Measurements from ENCODE around the gene DLD. TPM values are rescaled to one million over a fixed set of nuclear protein-coding genes. Genes with fewer than 3 reads are reported as not detected.
"Not testable (repeated sequence)": the region's sequence is repeated elsewhere in the genome, so short reads cannot be mapped to it uniquely, and the experiment has no call there.

DLD gene
- polyA plus RNA-seq, 2 of the 4 experiments (the other 2 are of a cell fraction): 129 to 179 TPM

- POLR2A ChIA-PET: no interaction called here
- no peak for DNase-seq (ENCODE audit: low read depth in 1 of 2, low spot score in 1 of 2)
- CTCF ChIA-PET: interaction anchor here (1.6 kb wide), 1 partner anchor 9 kb away, joined by 5 read pairs; no protein-coding TSS in a partner anchor
- Histone ChIP-seq H3K27ac (no peak overlapping the region), H3K9me3 (no peaks in the 10 kb centered on the region), H3K4me2 (no peak overlapping the region), H3K4me1 (no peaks in the 10 kb centered on the region), H3K4me3 (no peak overlapping the region)
- TF ChIP-seq POLR2AphosphoS2 (conservative IDR thresholded peaks at IDR 0.05; ENCODE audit: low read length) (no peak), RCOR1 (IDR thresholded peaks at IDR 0.05; ENCODE audit: low read depth, low read length) (no peak), FOSB (CRISPR knock-in tag; IDR thresholded peaks at IDR 0.05) (no peak), POLR2A (IDR thresholded peaks at IDR 0.05; ENCODE audit: low read length) (no peak)
- TF ChIP-seq, protein P1, sequence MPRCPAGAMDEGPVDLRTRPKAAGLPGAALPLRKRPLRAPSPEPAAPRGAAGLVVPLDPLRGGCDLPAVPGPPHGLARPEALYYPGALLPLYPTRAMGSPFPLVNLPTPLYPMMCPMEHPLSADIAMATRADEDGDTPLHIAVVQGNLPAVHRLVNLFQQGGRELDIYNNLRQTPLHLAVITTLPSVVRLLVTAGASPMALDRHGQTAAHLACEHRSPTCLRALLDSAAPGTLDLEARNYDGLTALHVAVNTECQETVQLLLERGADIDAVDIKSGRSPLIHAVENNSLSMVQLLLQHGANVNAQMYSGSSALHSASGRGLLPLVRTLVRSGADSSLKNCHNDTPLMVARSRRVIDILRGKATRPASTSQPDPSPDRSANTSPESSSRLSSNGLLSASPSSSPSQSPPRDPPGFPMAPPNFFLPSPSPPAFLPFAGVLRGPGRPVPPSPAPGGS (IDR thresholded peaks at IDR 0.05): no peak
- no peak for FAIRE-seq
- 74% methylated on average over 6 of the region's 6 CpGs for WGBS (ENCODE audit: missing lambda C conversion rate)
- ATAC-seq: peak; percentile 19 to 45; a peak in 2 of 6 replicates
Observed at GRCh38 chr7:107884066-107884818, 6.7 kb upstream of the DLD start.

DNA sequence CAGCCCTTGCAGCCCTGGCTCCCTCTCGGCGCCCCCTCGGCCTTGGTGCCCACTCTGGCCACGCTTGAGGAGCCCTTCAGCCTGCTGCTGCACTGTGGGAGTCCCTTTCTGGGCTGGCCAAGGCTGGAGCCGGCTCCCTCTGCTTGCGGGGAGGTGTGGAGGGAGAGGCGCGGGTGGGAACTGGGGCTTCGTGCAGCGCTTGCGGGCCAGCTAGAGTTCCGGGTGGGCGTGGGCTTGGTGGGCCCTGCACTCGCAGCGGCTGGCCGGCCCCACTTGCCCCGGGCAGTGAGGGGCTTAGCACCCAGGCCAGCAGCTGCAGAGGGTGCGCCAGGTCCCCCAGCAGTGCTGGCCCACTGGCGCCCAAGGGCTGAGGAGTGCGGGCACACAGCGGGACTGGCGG, 3.2 kb upstream of the DLD start:
- POLR2A ChIA-PET, H3K4me2 ChIP-seq, FAIRE-seq: not testable (repeated sequence)

DNA sequence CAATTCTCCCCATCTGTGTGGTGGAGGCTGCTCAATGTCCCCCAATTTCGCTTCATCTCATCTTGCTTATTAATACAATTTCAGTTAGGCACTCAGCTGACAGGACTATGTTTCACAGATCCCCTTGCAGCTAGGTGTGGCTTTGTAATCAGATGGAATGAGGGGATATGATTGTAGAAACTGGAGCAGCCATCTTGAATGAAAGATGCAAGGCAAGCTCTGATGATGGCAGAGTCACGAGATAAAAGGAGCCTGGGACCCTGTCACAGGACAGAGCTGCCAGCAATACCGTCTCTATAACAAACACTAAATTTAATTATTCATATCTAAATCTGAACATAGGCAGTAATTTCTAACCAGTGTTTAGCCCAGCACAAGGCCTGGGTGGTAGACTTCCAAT, 991 bp upstream of the DLD start:
- DNase-seq (ENCODE audit: low read depth in 1 of 2, low spot score in 1 of 2): no peak
- H3K4me3 ChIP-seq: no peak overlapping the region
- POLR2A ChIA-PET: interaction anchor here (2.2 kb wide), 1 partner anchor 146 kb away, joined by 8 read pairs; the partner anchor contains the start of gene CBLL1
- 33% methylated on average over 3 of the region's 3 CpGs for WGBS (ENCODE audit: missing lambda C conversion rate)
- peak overlapping the region in 1 of 2 experiments; percentile 88; a peak in 1 of 6 replicates for H3K27ac ChIP-seq
- ATAC-seq: no peak
- TF ChIP-seq NFE2L2 (conservative IDR thresholded peaks at IDR 0.05; ENCODE audit: low read length): no peak
- no peak for TF ChIP-seq TP53 (CRISPR knock-in tag; IDR thresholded peaks at IDR 0.05)
- no peak for TF ChIP-seq CHD4 (IDR thresholded peaks at IDR 0.05; ENCODE audit: borderline replicate concordance)
- no peak for TF ChIP-seq JUN (IDR thresholded peaks at IDR 0.05)
- no peak for TF ChIP-seq CTCF (IDR thresholded peaks at IDR 0.05)
- no peak for TF ChIP-seq MAZ (IDR thresholded peaks at IDR 0.05; ENCODE audit: borderline replicate concordance, low read depth, low read length)
- no peak for TF ChIP-seq FOSL2 (IDR thresholded peaks at IDR 0.05)
- TF ChIP-seq FOSL2 (CRISPR knock-in tag; IDR thresholded peaks at IDR 0.05): no peak
- no peak for TF ChIP-seq SREBF2 (IDR thresholded peaks at IDR 0.05)
- TF ChIP-seq, protein P2, sequence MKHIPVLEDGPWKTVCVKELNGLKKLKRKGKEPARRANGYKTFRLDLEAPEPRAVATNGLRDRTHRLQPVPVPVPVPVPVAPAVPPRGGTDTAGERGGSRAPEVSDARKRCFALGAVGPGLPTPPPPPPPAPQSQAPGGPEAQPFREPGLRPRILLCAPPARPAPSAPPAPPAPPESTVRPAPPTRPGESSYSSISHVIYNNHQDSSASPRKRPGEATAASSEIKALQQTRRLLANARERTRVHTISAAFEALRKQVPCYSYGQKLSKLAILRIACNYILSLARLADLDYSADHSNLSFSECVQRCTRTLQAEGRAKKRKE (CRISPR knock-in tag; IDR thresholded peaks at IDR 0.05; ENCODE audit: low read depth): no peak
- no peak for TF ChIP-seq RARB (CRISPR knock-in tag; IDR thresholded peaks at IDR 0.05)
- TF ChIP-seq ZNF302 (CRISPR knock-in tag; IDR thresholded peaks at IDR 0.05): no peak
- no peak for TF ChIP-seq POLR2AphosphoS2 (conservative IDR thresholded peaks at IDR 0.05; ENCODE audit: low read length)
- TF ChIP-seq ELK1 (IDR thresholded peaks at IDR 0.05; ENCODE audit: low read depth, low read length): no peak
- no peak for TF ChIP-seq ZFP36 (IDR thresholded peaks at IDR 0.05; ENCODE audit: borderline replicate concordance, partially characterized antibody)
- TF ChIP-seq ZC3H11A (IDR thresholded peaks at IDR 0.05): no peak
- no peak for TF ChIP-seq NR3C1 (IDR thresholded peaks at IDR 0.05)
- no peak for TF ChIP-seq CBX2 (IDR thresholded peaks at IDR 0.05; ENCODE audit: borderline replicate concordance, low read depth)
- no peak for TF ChIP-seq FOXS1 (CRISPR knock-in tag; IDR thresholded peaks at IDR 0.05)
- no peak for TF ChIP-seq HDAC2 (IDR thresholded peaks at IDR 0.05)
- no peak for TF ChIP-seq KDM1A (IDR thresholded peaks at IDR 0.05; ENCODE audit: low read depth)
- H3K9me3 ChIP-seq: no peaks in the 10 kb centered on the region
- H3K4me1 ChIP-seq: peaks cover 22% of the 10 kb centered on the region
- CTCF ChIA-PET: interaction anchor here (1.3 to 4.2 kb wide), 6 partner anchors 9 to 256 kb away, joined by 3 to 23 read pairs (median 9); partner anchors contain the start of gene CBLL1
- H3K4me2 ChIP-seq: peak overlapping the region; percentile 73
- FAIRE-seq: no peak

More for the DNA sequence above, 3.2 kb upstream of the DLD start:
- WGBS (ENCODE audit: missing lambda C conversion rate): 82% methylated on average over 17 of the region's 22 CpGs
- H3K4me3 ChIP-seq; DNase-seq (ENCODE audit: low read depth in 1 of 2, low spot score in 1 of 2); H3K27ac ChIP-seq; H3K9me3 ChIP-seq; ATAC-seq: not testable (repeated sequence)
- CTCF ChIA-PET: interaction anchor here (1.0 to 4.2 kb wide), 4 partner anchors 9 to 425 kb away, joined by 3 to 23 read pairs (median 12); no protein-coding TSS in a partner anchor
- peaks cover 13% of the 10 kb centered on the region for H3K4me1 ChIP-seq
